Stimulated activated CD4-positive, alpha-beta T cell treated with anti-CD3 and anti-CD28 coated beads, TNF-alpha, amount 100 ng/mL, for 48 hours (primary cell): Measurements from ENCODE around the gene FZD4.
"Not testable (repeated sequence)": the region's sequence is repeated elsewhere in the genome, so short reads cannot be mapped to it uniquely, and the experiment has no call there.

ENCODE experiments used
- DNase-seq, 3 donors: peaks; one replicate each; pipeline ENCODE4 v3.0.0-alpha.2; 2020; ENCODE audit warnings: low read depth in 3 of 3

The FZD4 gene

GRCh38 chr11:86955361-86956120, at the start of gene FZD4:
TSS of gene FZD4 (minus strand) at chr11:86955395. CDS start at chr11:86955085, 310 bp downstream.
- peak; percentile 15 to 52 (median 35) for DNase-seq

DNA sequence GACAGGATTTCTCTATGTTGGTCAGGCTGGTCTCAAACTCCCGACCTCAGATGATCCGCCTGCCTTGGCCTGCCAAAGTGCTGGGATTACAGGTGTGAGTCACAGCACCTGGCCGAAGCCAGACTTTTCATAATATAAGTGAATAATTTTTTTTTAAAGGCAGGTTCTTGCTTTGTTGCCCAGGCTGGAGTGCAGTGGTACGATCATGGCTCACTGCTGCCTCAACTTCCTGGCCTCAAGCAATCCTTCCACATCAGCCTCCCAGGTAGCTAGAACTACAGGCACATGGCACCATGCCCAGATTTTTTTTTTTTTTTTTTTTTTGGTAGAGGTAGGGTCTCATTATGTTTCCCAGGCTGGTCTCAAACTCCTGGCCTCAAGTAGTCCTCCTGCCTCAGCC, 49.1 kb upstream of the FZD4 start:
- DNase-seq, result not testable (repeated sequence)

DNA sequence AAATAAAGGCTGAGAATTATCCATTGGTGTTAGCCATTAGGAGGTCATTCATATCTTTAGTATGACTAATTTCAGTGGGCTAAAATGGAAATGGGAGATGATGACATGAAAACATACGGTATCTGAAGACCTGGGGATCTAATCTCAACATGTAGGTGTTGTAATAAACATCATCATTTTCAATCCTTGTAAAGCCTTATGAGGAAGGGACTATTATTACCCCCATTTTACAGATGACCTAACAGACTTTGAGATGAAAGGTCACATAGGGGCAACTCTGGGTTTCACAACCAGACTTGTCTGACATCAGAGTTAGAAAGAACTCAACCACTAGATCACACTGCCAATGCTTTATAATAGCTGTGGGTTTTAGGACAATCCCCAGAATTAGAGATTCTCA, 47.7 kb upstream of the FZD4 start:
- no peak for DNase-seq

DNA sequence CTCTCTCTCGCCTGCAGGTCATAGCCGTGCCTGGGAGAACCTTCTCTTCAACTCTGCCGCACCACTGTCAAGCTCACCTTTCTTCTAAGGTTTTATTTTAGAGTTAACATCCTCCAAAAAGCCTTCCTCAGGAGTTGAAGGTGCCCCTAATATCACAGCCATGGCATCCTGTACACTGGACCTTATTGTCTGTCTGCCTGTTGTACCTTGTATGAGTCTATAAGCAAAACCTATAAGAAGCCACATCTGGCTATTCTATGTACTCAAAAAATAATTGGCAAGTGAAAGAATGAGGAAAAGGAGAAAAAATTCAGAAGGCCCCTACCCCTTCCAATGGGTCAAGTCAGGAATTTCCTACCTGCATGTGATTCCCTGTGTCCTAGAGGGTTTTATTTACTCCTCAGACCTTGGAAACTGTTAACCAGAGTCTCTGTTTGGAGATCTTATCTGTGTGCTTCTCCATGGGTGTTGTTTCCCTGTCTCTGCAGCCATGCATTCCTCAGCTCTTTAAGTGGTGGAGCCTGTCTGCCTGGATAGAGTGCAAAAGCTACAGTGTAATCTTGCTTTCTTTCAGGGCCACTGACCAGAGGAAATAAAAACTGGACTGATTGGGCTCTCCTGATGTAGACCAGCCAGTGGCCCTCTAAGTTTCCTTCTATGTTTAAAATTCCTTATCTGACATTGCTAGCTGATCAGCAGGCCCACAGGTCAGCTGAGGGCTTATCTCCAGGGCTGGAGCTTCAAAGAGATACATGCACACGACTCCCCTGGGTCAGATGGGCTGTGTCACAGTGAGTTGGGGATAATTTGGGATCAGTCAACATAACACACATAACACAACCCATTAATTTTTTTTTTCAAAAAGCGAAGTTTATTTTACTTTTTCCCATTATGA, 44.9 kb upstream of the FZD4 start:
- DNase-seq, result no peak

DNA sequence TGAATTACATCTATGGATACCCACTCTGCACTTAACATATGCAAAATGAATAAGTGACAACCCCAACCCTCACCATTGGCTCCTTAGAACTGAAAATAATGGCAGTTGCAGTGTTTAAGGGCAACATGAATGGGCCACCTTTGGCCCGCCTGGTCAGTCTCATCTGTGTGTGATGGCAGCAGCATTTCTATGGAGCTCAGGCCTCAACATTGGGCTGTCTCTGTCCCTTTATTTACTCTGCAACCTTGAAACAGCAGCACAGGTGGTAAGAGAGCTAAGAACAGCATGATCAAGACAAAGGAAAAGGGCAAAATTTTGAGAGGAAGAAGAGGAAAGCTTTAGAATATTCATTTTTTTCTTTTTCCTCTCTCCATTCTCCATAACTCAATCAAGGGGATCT, 44.2 kb upstream of the FZD4 start:
- no peak for DNase-seq

DNA sequence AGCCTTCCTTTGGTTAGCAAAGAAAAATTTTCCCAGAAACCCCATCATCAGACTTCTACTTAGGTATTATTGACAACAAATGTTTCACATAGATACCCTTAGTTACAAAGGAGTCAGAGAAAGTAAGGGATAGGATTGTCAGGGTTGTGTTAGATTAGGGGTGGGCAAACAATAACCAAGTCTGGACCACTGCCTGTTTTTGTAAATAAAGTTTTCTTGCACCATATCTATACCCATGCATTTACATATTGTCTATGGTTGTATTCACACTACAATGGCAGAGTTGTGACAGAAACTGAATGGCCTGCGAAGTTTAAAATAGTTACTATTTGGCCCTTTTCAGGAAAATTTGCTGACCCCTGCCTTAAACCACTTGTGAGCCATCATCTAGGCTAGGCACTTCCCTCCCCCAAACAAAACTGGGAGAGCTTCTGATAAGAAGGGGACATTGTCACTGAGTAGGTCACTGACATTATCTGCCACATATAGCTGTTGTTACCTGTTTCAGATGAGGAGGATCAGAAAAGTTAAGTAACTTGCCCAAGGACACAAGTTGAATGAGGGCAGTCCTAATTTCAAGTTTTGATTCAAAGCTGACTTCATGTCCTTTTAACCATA, 41.9 kb upstream of the FZD4 start:
- no peak for DNase-seq

- DNase-seq, result no peak
Observed at GRCh38 chr11:86993031-86993430, 37.8 kb upstream of the FZD4 start.

DNA sequence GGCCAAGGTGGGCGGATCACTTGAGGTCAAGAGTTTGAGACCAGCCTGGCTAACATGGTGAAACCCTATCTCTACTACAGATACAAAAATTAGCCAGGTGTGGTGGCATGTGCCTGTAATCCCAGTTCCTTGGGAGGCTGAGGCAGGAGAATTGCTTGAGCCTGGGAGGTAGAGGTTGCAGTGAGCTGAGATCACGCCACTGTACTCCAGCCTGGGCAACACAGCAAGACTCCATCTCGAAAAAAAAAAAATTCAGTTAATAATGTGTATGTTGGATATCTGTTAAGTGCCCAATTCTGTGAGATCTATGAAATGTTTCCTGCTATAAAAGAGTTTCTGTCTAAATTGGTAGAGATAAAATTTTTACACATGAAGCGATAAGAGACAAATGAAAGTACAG, 37.1 kb upstream of the FZD4 start:
- DNase-seq, result not testable (repeated sequence)

DNA sequence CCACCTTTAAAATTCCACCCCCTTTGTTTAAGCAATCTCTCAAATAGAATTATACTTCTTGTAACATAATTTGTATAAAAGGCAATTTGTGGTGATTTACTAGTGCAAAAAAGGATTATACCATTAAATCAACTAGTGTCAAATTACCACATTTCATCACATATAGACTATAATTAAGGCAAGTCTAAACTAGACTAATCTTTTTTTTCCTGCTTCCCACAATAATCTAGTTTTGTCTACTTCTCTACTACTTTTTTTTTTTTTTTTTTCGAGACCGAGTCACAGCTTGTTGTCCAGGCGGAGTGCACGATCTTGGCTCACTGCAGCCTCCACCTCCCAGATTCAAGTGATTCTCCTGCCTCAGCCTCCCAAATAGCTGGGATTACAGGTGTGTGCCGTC, 36.1 kb upstream of the FZD4 start:
- no peak for DNase-seq

- DNase-seq, result no peak
Observed at GRCh38 chr11:86990515-86990914, 35.3 kb upstream of the FZD4 start.

DNA sequence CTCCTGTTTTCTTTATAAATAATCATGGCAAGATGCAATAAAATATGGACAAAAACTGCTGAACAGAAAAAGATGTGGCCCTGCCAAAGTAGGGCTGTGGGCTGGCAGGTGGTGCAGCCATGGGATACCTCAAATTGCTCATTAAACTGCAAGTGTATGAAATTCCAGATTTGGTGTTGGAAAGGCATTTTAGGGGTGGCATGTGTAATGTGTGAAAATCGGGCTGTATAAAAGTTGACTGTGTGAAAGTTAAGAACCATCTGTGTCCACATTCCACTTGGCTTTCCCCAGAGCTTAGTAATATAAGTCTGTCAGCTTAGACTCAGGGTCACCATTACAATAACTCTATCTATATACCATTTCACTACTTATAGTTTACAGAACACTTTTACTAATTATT, 34.8 kb upstream of the FZD4 start:
- no peak for DNase-seq

DNA sequence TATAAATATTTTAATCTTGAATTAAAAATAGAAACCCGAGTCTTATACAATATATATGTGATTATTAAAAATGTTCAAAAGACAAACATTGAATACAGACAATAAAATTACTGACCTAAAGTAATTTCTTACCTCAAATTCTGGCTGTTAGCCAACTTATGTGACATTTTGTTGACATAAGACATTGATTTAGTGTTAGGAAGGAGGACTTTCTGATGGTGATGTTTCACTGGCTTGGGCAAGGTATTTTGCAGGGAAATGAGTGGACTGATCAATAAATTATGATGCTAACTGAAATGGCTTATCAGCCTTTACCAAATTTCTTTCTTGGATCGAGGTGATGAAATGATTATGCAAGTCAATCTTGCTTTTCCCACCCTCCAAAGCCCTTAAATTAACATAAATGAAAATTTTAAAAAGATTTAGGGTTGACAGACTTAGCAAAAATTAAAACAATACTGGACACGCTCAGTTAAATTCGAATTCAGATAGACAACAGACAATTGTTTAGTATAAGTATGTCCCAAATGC, 33.2 kb upstream of the FZD4 start:
- no peak for DNase-seq

DNA sequence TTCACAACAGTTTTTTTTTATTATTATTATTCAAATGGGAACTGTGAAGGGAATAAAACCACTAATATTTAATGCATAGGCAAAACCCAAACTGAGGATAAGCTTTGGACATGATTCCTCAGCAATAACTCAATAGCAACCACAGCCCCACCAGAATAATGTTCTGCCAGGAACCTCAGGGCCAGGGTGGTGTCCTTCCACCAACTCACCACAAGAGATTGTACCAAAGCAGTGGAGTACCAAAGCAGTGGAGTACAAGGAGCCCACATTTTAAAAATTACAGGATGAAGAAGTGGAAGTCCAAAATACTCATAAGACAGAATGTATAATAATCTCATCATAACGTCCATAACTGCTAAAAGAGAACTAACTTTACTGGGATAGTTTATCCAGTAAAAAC, 32.5 kb upstream of the FZD4 start:
- DNase-seq, result no peak

DNA sequence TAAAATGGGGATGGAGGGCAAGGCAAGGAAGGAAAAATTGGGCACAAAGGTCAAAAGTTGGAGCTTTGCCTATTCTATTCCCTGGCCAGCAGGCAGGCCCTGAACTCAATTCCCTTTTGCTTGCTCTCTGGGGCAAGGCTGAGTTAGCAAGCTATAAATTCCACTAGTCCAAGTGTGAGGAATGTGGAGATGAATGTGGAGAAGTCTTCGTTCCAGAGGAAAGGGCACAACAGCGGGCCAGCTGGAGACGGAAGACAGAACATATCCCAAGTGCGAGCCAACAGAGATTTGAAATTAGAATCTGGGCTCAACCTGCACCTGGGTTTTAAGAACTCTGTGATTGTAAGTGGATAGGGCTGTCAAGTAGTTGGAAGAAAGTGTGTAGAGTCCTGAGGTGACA, 29.5 kb upstream of the FZD4 start:
- no peak for DNase-seq

DNA sequence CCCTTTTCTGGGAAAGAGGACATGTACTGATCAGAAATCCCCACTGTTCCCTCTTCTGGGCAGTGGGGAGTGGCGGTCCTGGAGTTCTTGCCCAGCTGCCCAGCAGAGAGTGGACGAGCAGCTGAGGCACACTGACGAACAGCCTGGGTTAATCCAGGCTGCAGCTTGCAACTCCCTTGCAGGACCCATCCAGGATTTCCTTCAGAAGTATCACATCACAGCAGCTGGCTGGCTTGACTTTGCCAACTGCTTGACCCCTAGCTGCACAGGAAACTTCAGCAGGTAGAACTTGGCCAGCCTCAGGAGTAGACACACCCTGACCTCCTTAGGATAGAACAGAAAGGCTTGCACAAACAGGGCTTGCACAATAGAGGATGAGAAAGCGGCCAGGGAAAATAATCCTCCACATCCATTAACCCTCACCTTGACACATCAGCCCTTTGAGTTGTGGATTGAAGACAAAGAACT, 27.9 kb upstream of the FZD4 start:
- no peak for DNase-seq

GRCh38 chr11:86981777-86982540, 26.8 kb upstream of the FZD4 start:
- DNase-seq, result no peak

DNA sequence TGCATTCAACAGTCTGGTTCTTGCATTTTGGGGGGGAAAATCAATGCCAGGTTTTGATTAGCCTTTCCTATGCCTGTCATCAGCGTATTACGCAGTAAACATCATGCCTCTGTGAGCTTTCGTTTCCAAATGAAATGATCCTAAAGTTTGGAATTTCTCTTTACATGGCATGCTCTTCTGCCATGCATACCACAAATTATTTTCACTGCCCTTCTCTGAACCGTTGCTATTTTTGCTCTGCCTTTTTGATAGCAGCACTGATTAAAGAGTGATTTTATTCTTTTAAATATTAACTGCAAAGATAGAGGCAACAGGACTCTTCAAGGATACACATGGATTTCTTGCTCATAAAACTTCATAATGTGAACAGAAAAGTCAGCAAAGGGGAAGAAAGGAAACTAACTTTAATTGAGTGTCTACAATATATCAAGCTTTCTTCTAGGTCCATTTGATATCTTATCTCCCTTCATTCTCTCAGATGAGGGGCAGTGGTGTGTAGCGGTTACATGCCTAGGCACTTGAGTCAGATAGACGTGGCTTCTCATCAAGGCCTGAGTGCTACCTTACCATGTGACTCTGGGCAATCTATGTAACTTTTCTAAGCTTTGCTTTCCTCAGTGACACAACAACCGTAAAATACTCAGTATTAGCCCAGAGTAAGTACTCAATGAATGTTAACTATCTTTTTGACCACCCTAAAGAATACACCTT, 25.0 kb upstream of the FZD4 start:
- no peak for DNase-seq

GRCh38 chr11:86978756-86979608, 23.8 kb upstream of the FZD4 start:
- no peak for DNase-seq

GRCh38 chr11:86978247-86978646, 23.1 kb upstream of the FZD4 start:
- DNase-seq, result no peak
